ENCODE data around the gene MAPKAP1. TPM values are rescaled to one million over a fixed set of nuclear protein-coding genes. Genes with fewer than 3 reads are reported as not detected.

The MAPKAP1 gene
- polyA plus RNA-seq (2013, experiment 1 of 2), result 93.2 TPM
- polyA plus RNA-seq (2013, experiment 2 of 2), result 93.8 TPM

DNA sequence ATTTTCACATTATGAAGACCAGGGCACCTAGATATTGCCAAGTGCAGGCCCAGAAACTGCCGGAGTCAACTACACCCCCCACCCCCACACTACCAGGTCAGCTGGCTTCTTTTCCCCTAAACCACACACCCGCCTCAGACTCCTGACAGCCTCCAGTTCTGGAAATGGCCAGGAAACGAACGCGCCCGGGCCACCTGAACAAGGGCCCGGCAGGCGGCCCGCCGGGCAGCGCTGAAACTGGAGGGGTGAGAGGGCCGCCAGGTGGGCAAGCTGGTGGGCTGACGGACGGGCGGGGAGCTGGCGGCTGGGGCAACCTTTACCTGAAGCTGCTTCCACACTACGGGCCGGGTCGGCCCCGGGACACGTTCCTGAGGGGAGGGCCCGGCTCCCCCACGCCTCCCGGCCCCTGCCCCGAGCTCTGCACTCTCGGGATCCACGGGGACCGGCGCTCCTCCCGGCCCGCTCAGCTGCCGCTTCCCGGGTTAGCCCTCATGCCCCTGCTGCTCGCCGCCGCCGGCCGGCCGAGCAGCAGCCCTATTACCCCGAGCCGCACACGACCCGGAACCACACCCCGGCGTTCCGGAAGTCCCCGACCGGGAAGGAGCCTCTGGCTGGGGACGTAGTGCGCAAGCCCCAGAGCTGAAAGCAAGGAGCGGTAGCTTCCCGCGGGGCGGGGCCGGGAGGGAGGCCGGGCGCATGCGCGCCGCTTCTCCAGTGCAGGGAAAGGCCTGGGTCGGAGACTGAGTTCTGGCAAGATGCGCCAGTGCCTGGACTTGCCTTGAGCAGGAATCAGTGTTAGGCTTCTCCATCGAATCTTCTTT, at the start of gene MAPKAP1:
Gene MAPKAP1 (minus strand): TSS at position 558 of the 821 bp plus-strand sequence. CDS start 34,634 bp downstream, outside the sequence.
- H3K79me1 ChIP-seq (ENCODE audit: low read length), result peaks cover 10% of the 10 kb centered on the region
- H3K56ac ChIP-seq (ENCODE audit: low read length), result peak within 1 kb of the TSS; percentile 94
- H2BK120ac ChIP-seq (ENCODE audit: low read depth, low read length), result no peak within 1 kb of the TSS
- H3K4me2 ChIP-seq (ENCODE audit: low read length), result peak within 1 kb of the TSS; percentile 67
- peak; percentile 98 for DNase-seq
- H3K23ac ChIP-seq (ENCODE audit: low read length), result no peak within 1 kb of the TSS
- no peak within 1 kb of the TSS for H2BK5ac ChIP-seq (ENCODE audit: low read length)
- H3K4me3 ChIP-seq (ENCODE audit: low read length), result peak within 1 kb of the TSS; percentile 85
- no peak within 1 kb of the TSS for H2AK5ac ChIP-seq (ENCODE audit: low read length)
- H3K27me3 ChIP-seq (ENCODE audit: insufficient read depth, low read length, poor library complexity), result no peaks in the 10 kb centered on the region
- H3K79me2 ChIP-seq (ENCODE audit: control insufficient read depth, insufficient read depth, low read length), result peaks cover 28% of the 10 kb centered on the region
- H4K8ac ChIP-seq (ENCODE audit: low read depth, low read length), result peak within 1 kb of the TSS; percentile 98
- peak within 1 kb of the TSS; percentile 65 for H3K4ac ChIP-seq (ENCODE audit: low read depth, low read length)
- no peak within 1 kb of the TSS for H2BK15ac ChIP-seq (replicated peaks; ENCODE audit: low read depth)
- no CpG with 5 or more reads among the region's 63 CpGs for WGBS (ENCODE audit: extremely low coverage, insufficient coverage, low lambda C conversion rate)
- H3K9ac ChIP-seq (ENCODE audit: low read length), result peak within 1 kb of the TSS; percentile 90
- H4K5ac ChIP-seq (ENCODE audit: low read length), result peak within 1 kb of the TSS; percentile 21
- H3K27ac ChIP-seq (ENCODE audit: low read depth, low read length), result peak within 1 kb of the TSS; percentile 40
- no peaks in the 10 kb centered on the region for H3K36me3 ChIP-seq (ENCODE audit: control insufficient read depth, insufficient read depth, low read length)
- peak within 1 kb of the TSS; percentile 93 for H3K18ac ChIP-seq (ENCODE audit: low read length)
- H3K4me1 ChIP-seq (ENCODE audit: control insufficient read depth, low read depth, low read length), result peaks cover 7% of the 10 kb centered on the region

DNA sequence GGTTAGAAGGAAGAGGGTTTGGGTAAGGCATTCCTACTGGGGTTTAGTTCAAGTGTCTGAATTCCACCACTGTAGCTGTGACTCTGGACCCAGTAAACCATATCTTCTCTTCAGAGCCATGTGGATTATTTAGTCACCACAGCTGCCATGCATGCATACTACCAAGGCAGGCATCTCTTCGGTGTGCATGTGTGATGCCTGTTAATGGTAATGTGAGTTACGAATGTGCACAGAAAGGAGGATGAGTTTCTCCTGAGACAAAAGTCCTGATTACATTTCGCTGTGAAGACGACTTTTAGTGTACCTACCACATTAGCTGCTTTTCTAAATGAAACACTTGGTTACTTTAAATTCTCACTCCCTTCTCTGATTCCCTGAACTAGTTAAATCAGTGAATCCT, 49.5 kb upstream of the MAPKAP1 start:
- Histone ChIP-seq H2BK120ac (ENCODE audit: low read depth, low read length) (no peak overlapping the region), H3K79me1 (ENCODE audit: low read length) (peaks cover 2% of the 10 kb centered on the region), H3K36me3 (ENCODE audit: control insufficient read depth, insufficient read depth, low read length) (no peaks in the 10 kb centered on the region), H3K27ac (ENCODE audit: low read depth, low read length) (no peak overlapping the region), H3K4me3 (ENCODE audit: low read length) (no peak overlapping the region), H4K8ac (ENCODE audit: low read depth, low read length) (no peak overlapping the region), H3K27me3 (ENCODE audit: insufficient read depth, low read length, poor library complexity) (no peaks in the 10 kb centered on the region), H2BK5ac (ENCODE audit: low read length) (no peak overlapping the region), H4K5ac (ENCODE audit: low read length) (no peak overlapping the region), H3K56ac (ENCODE audit: low read length) (no peak overlapping the region), H3K79me2 (ENCODE audit: control insufficient read depth, insufficient read depth, low read length) (peaks cover 5% of the 10 kb centered on the region), H3K9ac (ENCODE audit: low read length) (no peak overlapping the region), H2BK15ac (replicated peaks; ENCODE audit: low read depth) (no peak overlapping the region), H3K4me1 (ENCODE audit: control insufficient read depth, low read depth, low read length) (peaks cover 4% of the 10 kb centered on the region), H3K23ac (ENCODE audit: low read length) (no peak overlapping the region), H3K4ac (ENCODE audit: low read depth, low read length) (no peak overlapping the region), H3K4me2 (ENCODE audit: low read length) (no peak overlapping the region), H3K18ac (ENCODE audit: low read length) (no peak overlapping the region), H2AK5ac (ENCODE audit: low read length) (no peak overlapping the region)
- no peak for DNase-seq
- no CpG with 5 or more reads among the region's 4 CpGs for WGBS (ENCODE audit: extremely low coverage, insufficient coverage, low lambda C conversion rate)

DNA sequence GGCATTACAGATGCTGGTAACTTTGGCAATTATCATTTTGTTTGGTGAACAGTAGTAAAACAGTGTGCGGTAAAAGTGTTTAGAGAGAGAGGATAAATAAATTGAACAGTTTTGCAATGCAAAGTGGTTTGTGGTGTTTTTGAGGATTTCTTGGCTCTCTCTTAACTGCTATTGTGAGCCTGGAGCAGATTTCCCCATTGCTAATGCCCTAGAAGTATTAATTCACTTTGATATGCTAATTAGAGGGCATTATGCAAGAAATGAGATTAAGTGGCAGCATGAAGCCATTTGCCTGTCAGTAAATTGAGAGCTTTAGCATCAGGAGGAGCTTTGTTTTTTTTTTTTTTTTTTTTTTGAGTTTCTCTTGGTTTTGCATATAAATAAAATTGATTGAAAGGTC, 48.3 kb upstream of the MAPKAP1 start:
- H3K56ac ChIP-seq (ENCODE audit: low read length), result no peak overlapping the region
- no peak overlapping the region for H3K4me2 ChIP-seq (ENCODE audit: low read length)
- H2AK5ac ChIP-seq (ENCODE audit: low read length), result no peak overlapping the region
- H2BK120ac ChIP-seq (ENCODE audit: low read depth, low read length), result no peak overlapping the region
- WGBS (ENCODE audit: extremely low coverage, insufficient coverage, low lambda C conversion rate), result 100% methylated on average over 1 of the region's 1 CpG
- no peak overlapping the region for H3K27ac ChIP-seq (ENCODE audit: low read depth, low read length)
- no peak overlapping the region for H3K23ac ChIP-seq (ENCODE audit: low read length)
- no peak overlapping the region for H3K18ac ChIP-seq (ENCODE audit: low read length)
- peak; percentile 50 for DNase-seq
- no peak overlapping the region for H2BK5ac ChIP-seq (ENCODE audit: low read length)
- peaks cover 2% of the 10 kb centered on the region for H3K79me1 ChIP-seq (ENCODE audit: low read length)
- H3K4me3 ChIP-seq (ENCODE audit: low read length), result no peak overlapping the region
- H4K8ac ChIP-seq (ENCODE audit: low read depth, low read length), result no peak overlapping the region
- no peaks in the 10 kb centered on the region for H3K36me3 ChIP-seq (ENCODE audit: control insufficient read depth, insufficient read depth, low read length)
- no peak overlapping the region for H3K9ac ChIP-seq (ENCODE audit: low read length)
- H3K27me3 ChIP-seq (ENCODE audit: insufficient read depth, low read length, poor library complexity), result no peaks in the 10 kb centered on the region
- H3K4ac ChIP-seq (ENCODE audit: low read depth, low read length), result no peak overlapping the region
- no peak overlapping the region for H4K5ac ChIP-seq (ENCODE audit: low read length)
- H2BK15ac ChIP-seq (replicated peaks; ENCODE audit: low read depth), result no peak overlapping the region
- H3K4me1 ChIP-seq (ENCODE audit: control insufficient read depth, low read depth, low read length), result peaks cover 4% of the 10 kb centered on the region
- H3K79me2 ChIP-seq (ENCODE audit: control insufficient read depth, insufficient read depth, low read length), result peaks cover 5% of the 10 kb centered on the region

DNA sequence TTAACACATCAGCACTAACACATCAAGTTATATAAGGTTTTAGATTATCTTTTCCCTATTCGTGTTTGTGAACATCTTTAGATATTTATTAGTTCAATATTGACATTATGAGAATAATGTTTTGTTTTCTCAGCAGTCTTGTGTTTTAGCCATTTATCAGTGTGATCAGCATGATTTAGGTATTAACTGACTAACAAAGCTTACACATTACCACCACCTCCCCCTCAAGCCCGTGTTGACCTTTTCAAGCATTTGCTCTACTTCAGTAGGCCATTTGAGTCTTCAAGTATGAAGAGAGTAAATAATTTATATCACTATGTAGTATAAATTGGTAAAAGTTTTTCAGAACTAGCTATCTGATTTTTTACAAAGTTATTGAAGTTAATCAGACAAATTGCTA, 47.1 kb upstream of the MAPKAP1 start:
- Histone ChIP-seq H3K27me3 (ENCODE audit: insufficient read depth, low read length, poor library complexity) (no peaks in the 10 kb centered on the region), H3K36me3 (ENCODE audit: control insufficient read depth, insufficient read depth, low read length) (no peaks in the 10 kb centered on the region), H3K23ac (ENCODE audit: low read length) (no peak overlapping the region), H2BK15ac (replicated peaks; ENCODE audit: low read depth) (no peak overlapping the region), H4K8ac (ENCODE audit: low read depth, low read length) (no peak overlapping the region), H3K79me2 (ENCODE audit: control insufficient read depth, insufficient read depth, low read length) (peaks cover 5% of the 10 kb centered on the region), H3K4ac (ENCODE audit: low read depth, low read length) (no peak overlapping the region), H2AK5ac (ENCODE audit: low read length) (no peak overlapping the region), H3K27ac (ENCODE audit: low read depth, low read length) (no peak overlapping the region), H2BK120ac (ENCODE audit: low read depth, low read length) (no peak overlapping the region), H3K9ac (ENCODE audit: low read length) (no peak overlapping the region), H2BK5ac (ENCODE audit: low read length) (no peak overlapping the region), H3K4me1 (ENCODE audit: control insufficient read depth, low read depth, low read length) (peaks cover 3% of the 10 kb centered on the region), H3K79me1 (ENCODE audit: low read length) (peaks cover 2% of the 10 kb centered on the region), H3K18ac (ENCODE audit: low read length) (no peak overlapping the region), H3K4me2 (ENCODE audit: low read length) (no peak overlapping the region), H3K4me3 (ENCODE audit: low read length) (no peak overlapping the region), H4K5ac (ENCODE audit: low read length) (no peak overlapping the region), H3K56ac (ENCODE audit: low read length) (no peak overlapping the region)
- DNase-seq, result peak; percentile 26
- WGBS (ENCODE audit: extremely low coverage, insufficient coverage, low lambda C conversion rate), result no CpG with 5 or more reads among the region's 2 CpGs

DNA sequence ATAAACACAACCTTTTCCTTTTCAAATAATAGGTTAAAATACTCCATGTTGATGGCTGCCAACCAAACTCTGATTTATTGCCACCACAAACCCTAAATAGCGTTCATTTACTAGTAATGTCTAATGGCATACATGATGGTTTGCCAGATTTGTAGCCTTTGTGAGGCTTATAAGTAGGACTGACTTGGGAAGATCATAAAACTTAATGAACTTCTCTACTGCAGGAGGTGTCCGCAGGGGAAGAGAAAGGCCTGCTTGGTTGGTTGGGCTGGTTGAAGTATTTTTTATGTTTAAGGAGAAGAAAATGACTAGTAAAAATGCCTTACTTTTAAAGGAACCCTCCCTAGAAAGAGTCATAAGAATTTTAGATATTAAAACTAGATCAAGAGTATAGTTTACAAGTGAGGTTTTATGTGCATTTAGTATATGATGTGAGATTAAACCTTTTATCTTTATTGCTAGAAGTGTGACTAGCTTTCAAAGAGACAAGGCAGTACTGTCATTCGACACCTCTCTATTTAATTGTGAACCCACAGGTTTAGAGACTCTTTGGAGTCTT, 45.1 kb upstream of the MAPKAP1 start:
- no peak overlapping the region for H3K4me3 ChIP-seq (ENCODE audit: low read length)
- no peak overlapping the region for H3K27ac ChIP-seq (ENCODE audit: low read depth, low read length)
- H3K4me1 ChIP-seq (ENCODE audit: control insufficient read depth, low read depth, low read length), result no peaks in the 10 kb centered on the region

More for the DNA sequence above, 45.1 kb upstream of the MAPKAP1 start:
- no peak overlapping the region for H2BK120ac ChIP-seq (ENCODE audit: low read depth, low read length)
- peak; percentile 37 for DNase-seq
- H3K9ac ChIP-seq (ENCODE audit: low read length), result no peak overlapping the region
- H3K36me3 ChIP-seq (ENCODE audit: control insufficient read depth, insufficient read depth, low read length), result no peaks in the 10 kb centered on the region
- no peak overlapping the region for H3K56ac ChIP-seq (ENCODE audit: low read length)
- no peak overlapping the region for H4K5ac ChIP-seq (ENCODE audit: low read length)
- no peak overlapping the region for H2BK5ac ChIP-seq (ENCODE audit: low read length)
- no peak overlapping the region for H3K4me2 ChIP-seq (ENCODE audit: low read length)
- H3K79me1 ChIP-seq (ENCODE audit: low read length), result peaks cover 2% of the 10 kb centered on the region
- no peak overlapping the region for H3K18ac ChIP-seq (ENCODE audit: low read length)
- no peak overlapping the region for H2AK5ac ChIP-seq (ENCODE audit: low read length)
- no peak overlapping the region for H3K23ac ChIP-seq (ENCODE audit: low read length)
- no peak overlapping the region for H2BK15ac ChIP-seq (replicated peaks; ENCODE audit: low read depth)
- WGBS (ENCODE audit: extremely low coverage, insufficient coverage, low lambda C conversion rate), result no CpG with 5 or more reads among the region's 3 CpGs
- no peak overlapping the region for H3K4ac ChIP-seq (ENCODE audit: low read depth, low read length)
- peaks cover 13% of the 10 kb centered on the region for H3K79me2 ChIP-seq (ENCODE audit: control insufficient read depth, insufficient read depth, low read length)
- H4K8ac ChIP-seq (ENCODE audit: low read depth, low read length), result no peak overlapping the region
- H3K27me3 ChIP-seq (ENCODE audit: insufficient read depth, low read length, poor library complexity), result no peaks in the 10 kb centered on the region
